Myocyte (in vitro differentiated cells): ENCODE data around the gene URB1. TPM values are rescaled to one million over a fixed set of nuclear protein-coding genes. Genes with fewer than 3 reads are reported as not detected.
A peak's percentile ranks its signal among the peaks of the same experiment; 100 is the strongest.
"Not testable (repeated sequence)": the region's sequence is repeated elsewhere in the genome, so short reads cannot be mapped to it uniquely, and the experiment has no call there.

Experiments used
- DNase-seq: peaks from one replicate; pipeline ENCODE4 v3.0.0-alpha.2; 2012; ENCODE audit warnings: low read depth
- total RNA-seq: library from RNA; depleted of rRNA; stranded (reverse); fragments of >200 nt; gene quantifications from 2 replicates; pipeline ENCODE4 v1.2.3, GENCODE V29; 2014

Gene URB1
- total RNA-seq, 1 donor from 2014 or later = 42.1 TPM

GRCh38 chr21:32377991-32378390 lies 14.8 kb downstream of the URB1 start:
- no peak for DNase-seq

GRCh38 chr21:32377506-32377905 lies 15.3 kb downstream of the URB1 start:
- DNase-seq = no peak

DNA sequence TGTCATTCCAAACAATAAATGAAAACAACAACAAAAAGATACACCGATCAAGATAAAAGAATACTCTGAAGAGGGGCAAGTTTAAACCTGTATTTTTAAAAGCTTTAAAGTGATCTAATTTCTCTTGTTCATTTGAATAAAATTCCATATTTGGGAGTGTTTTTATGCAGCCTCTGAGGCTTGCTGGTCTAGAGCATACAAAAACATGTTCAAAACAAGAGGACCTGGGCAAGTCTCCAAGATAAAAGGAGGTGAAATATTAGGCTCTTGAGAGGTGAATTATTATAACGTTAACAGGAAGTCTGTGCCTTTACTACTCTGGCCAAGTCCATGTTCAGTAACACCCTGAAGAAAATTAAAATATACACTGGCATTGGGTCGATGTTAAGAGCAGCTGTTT lies 20.1 kb downstream of the URB1 start:
- peak; percentile 46 for DNase-seq

DNA sequence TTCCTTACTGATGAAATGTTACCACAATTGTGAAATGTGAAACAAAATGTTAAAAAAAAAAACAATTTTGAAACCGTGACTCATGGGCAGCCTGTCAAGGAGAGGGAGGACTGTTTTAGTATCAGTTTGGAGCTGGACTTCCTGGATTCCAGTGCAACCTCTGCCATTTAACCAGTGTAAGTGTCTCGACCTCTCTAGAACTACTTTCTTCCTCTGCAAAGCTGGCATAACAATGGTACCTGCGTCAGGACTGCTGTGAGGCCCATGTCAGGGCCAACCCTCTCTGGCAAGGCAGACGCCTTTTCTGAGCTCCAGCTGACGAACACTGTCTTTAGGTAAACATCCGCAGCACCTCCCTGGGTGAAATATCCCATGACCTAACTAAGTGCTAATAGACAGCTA lies 20.9 kb downstream of the URB1 start:
- peak; percentile 54 for DNase-seq

DNA sequence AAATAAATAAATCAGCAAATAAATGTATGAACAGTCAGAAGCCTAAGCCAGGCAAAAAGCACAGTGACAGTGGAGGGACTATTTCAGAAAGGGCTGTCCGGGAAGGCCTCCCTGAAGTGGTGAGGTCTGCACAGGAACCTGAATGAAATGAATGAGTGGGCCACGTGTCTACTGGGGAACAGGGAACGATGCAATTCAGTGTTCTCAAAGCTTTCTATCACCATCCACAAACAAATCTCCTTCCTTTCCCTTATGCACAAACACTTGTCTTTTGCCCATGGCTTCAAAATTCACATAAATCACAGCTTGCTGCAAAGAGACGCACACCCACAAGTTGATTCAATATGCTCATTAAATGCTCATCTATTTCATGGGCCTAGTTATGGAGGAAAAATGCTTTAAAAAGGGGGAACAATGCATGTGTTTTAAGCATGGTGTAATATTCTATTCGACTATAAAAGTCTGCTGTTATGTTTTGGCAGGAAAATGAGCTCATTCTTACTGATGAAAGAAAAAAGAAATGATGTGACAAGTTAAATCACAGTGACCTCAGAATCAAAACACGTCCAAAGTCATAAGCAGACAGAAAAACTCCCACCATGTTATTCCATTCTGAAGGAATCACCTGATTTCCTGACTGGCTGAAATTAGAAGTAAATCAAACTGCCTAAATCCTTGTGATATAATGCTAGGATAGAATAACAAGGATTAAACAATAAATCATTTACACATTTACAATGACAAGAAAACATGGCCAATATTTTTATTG lies 21.6 kb downstream of the URB1 start:
- no peak for DNase-seq

DNA sequence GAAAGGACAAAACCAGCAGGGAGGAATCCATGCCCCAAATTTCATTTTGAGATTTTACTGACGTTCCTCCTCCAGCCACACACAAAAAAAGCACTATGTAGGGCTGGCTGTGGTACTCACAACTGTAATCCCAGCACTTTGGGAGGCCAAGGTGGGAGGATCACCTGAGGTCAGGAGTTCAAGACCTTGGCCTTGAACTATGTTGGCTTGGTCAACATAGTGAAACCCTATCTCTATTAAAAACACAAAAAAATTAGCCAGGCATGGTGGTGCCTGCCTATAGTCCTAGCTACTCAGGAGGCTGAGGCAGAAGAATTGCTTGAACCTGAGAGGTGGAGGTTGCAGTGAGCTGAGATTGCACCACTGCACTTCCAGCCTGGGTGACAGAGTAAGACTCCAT lies 23.9 kb downstream of the URB1 start:
- DNase-seq = not testable (repeated sequence)

GRCh38 chr21:32368386-32368785 lies 24.4 kb downstream of the URB1 start:
- peak; percentile 60 for DNase-seq

DNA sequence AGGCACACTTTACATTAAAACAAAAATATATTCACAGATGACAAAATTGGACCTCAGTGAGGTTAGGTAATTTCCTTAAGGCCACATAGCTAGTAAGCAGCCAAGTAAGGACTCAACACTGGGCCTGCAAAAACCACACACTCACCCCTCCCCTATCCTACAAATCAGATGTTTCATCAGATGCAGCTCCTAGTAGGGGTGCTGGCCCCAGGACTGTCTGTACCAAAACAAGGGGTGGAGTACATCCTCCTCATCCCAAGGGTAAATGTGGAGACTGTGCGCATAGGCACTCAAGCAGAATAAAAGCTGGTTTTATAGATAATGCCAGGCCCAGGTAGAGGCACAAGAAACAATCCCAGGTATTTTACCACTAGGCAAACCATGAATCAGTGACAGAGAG lies 25.7 kb downstream of the URB1 start:
- no peak for DNase-seq

DNA sequence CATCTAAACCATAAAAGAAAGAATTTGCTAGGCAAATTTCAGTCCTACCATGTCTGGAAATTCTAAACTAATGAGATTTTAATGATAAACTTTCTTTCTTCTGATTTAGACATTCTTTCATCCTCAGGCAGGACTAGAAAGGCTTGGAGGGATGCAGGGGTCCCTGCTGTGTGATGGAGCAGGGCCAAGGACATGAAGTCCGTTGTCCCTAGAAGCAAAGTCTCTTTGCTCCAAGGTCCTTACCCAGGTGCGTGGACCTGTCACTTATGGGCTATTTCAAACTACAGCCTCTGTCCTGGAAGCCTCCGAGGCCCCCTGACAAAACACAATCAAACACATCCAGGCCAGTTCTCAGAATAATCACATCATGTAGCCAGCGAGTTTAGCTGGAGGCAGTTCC lies 26.6 kb downstream of the URB1 start:
- DNase-seq = no peak

DNA sequence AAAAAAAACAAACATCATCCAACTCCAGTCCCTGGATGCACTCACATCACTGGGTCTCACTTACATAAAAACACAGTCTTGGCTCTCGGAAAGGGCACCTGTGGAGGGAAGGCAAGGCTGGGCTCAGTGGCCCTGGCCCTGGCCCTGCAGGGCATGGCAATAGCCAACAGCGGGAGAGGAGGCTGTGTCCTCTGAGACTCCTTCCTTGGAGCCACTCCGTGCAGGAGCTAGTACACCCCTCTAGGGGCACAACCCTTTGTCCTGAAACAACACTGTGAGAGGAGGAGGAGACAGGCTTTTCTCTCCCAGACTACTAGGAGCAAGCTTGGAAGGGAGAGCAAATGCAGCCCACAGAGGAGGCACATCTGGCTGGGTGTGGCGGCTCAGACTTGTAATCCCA lies 28.0 kb downstream of the URB1 start:
- DNase-seq = no peak

GRCh38 chr21:32364387-32364786 lies 28.4 kb downstream of the URB1 start:
- no peak for DNase-seq

- DNase-seq = no peak
Measured at GRCh38 chr21:32360401-32360975, 32.3 kb downstream of the URB1 start.

DNA sequence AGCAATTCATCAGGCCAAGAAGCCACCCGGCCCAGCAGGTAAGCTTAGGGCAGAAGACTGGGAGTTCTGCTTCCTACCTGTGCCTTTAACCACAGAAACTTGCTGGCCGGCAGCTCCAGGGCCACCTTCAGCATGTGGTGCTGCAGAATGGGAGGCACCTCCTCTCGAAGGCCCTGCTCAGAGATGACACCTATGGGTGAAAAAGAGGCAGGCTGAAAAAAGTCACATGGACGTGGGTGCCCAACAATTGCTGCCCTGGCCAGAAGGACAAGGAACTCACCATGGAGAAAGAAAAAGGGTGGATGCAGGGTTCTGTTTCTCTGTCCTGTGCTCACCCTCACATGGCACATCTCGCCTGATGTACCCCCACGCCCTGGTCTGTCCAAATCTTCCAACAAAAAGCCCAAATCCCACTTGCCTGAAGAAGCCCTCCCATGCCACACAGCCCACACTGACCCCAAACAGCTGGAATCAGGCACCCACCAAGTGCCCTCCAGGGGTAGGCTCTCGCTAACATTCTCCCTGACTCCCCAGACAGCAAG lies 33.0 kb downstream of the URB1 start:
- DNase-seq = no peak

GRCh38 chr21:32356874-32357395 lies 35.9 kb downstream of the URB1 start:
- no peak for DNase-seq

- no peak for DNase-seq
Measured at GRCh38 chr21:32353002-32353711, 39.7 kb downstream of the URB1 start.

DNA sequence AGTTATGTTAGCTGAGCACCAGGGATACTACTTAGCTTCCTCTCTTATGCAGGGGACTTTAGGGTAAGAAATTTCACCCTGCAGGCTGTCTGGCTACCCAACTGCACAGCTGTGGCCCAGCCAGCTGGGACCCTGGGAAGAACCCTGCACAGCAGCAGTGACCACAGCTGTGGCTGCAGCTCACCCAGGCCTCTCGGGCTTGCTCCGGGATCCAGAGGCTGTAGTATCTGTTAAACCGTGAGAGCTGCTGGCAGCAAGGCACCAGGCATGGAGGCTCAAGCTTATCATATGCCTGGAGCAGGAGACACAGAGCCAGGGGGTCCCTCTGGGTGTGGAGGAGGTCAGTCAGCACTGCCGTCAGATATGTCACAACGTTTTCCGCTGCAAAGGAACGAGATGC lies 40.3 kb downstream of the URB1 start:
- peak; percentile 44 for DNase-seq

DNA sequence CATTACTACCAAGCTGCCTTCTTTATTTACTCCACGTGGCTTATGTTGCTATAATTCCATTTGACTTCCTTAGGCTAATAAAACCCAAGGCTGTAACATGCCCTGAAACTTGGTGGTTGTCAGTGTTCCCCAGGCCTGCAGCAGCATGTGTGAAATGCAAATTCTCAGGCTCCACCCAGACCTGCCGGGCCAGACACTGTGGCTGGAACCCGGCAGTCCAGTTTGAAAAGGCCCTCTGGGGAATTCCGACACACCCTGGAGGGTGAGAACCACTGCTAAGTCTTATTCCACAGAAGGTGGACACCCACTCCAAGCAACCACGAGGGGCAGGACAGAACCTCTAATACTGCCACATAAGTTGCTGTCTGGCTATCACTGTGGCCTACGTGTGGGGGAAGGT lies 41.4 kb downstream of the URB1 start:
- no peak for DNase-seq

- no peak for DNase-seq
Measured at GRCh38 chr21:32350981-32351380, 41.8 kb downstream of the URB1 start.

DNA sequence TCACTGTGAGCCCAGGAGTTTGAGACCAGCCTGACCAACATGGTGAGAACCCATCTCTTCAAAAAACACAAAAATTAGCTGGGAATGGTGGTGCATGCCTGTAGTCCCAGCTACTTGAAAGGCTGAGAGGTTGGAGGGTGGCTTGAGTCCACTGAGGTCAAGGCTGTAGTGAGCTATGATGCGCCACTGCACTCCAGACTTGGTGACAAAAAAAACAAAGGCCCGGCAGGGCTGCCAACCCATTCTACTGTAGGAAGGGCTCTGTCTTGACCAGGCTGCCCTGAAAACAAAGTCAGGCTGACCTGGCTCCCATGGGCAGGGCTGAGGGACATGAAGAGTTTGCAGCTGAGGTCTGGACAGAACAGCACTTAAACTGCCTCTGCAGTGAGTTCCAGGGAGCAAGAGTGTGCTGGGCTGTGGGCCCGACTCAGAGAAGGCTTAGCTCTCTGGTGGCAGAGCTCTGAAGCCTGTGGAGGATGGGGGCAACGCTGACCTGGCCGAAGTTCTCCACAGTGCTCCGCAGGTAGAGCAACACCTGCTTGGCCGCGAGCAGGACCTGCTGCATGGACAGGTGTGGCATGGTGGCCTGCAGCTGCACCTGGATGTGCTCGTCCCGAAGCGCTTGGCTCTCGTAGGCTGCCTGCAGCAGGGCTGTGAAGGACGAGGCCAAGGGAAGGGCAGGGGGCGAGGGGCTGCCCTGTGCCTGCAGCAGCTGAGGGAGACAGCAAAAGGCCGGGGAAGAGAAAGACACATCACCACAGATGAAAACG lies 42.4 kb downstream of the URB1 start:
- DNase-seq = no peak

DNA sequence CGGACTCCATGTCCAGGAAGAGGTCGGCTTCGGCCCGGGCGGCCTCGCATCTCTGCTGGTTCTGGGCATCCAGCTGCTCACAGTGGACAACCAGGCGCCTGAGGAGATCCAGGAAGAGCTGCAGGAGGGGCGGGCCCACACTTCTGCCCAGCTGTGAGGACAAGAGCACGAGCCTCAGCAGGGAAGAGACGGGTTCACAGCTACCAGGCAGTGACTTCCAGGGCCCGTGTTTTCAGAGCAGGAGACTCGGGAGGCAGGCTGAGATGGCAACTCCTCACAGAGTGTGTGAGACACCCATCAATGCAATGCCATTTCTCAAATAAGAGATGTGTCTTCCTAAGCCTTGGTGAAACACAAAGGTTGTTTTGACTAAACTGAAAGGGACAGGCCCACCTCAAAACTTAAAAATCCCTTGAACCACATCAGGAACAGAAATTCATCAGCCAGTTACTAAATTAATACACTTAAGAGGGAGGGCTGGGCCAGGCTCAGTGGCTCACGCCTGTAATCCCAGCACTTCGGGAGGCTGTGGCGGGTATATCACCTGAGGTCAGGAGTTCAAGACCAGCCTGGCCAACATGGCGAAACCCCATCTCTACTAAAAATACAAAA lies 43.4 kb downstream of the URB1 start:
- DNase-seq = no peak
